SKM-1 treated with dmso at 0.1 percent for 144 hours (cell line): Measurements from ENCODE around the gene ZDHHC7.
"Not testable (repeated sequence)": the region's sequence is repeated elsewhere in the genome, so short reads cannot be mapped to it uniquely, and the experiment has no call there.

ENCODE experiments used
- DNase-seq: peaks from one replicate; lab custom pipeline; 2025; ENCODE audit not compliant: unreplicated experiment; lab: John Stamatoyannopoulos, UW

The ZDHHC7 gene

GRCh38 chr16:85045077-85045476 is 33.7 kb upstream of the ZDHHC7 start:
- no peak for DNase-seq

- DNase-seq: no peak
Measured at GRCh38 chr16:85042606-85043005, 31.3 kb upstream of the ZDHHC7 start.

- DNase-seq: no peak
Measured at GRCh38 chr16:85042167-85042526, 30.8 kb upstream of the ZDHHC7 start.

- DNase-seq: no peak
Measured at GRCh38 chr16:85041219-85042166, 30.2 kb upstream of the ZDHHC7 start.

GRCh38 chr16:85040685-85041084 is 29.4 kb upstream of the ZDHHC7 start:
- no peak for DNase-seq

- no peak for DNase-seq
Measured at GRCh38 chr16:85037721-85038120, 26.4 kb upstream of the ZDHHC7 start.

GRCh38 chr16:85037050-85037410 is 25.7 kb upstream of the ZDHHC7 start:
- no peak for DNase-seq

GRCh38 chr16:85036236-85037049 is 25.1 kb upstream of the ZDHHC7 start:
- no peak for DNase-seq

GRCh38 chr16:85034591-85035433 is 23.5 kb upstream of the ZDHHC7 start:
- DNase-seq: no peak

GRCh38 chr16:85033171-85033570 is 21.8 kb upstream of the ZDHHC7 start:
- no peak for DNase-seq

- DNase-seq: not testable (repeated sequence)
Measured at GRCh38 chr16:85032187-85032586, 20.9 kb upstream of the ZDHHC7 start.

- no peak for DNase-seq
Measured at GRCh38 chr16:85031451-85031850, 20.1 kb upstream of the ZDHHC7 start.

GRCh38 chr16:85029981-85030401 is 18.7 kb upstream of the ZDHHC7 start:
- peak; percentile 48 for DNase-seq

- DNase-seq: no peak
Measured at GRCh38 chr16:85029408-85029784, 18.1 kb upstream of the ZDHHC7 start.

- DNase-seq: no peak
Measured at GRCh38 chr16:85028685-85029407, 17.5 kb upstream of the ZDHHC7 start.

GRCh38 chr16:85027958-85028684 is 16.8 kb upstream of the ZDHHC7 start:
- DNase-seq: no peak

GRCh38 chr16:85027349-85027957 is 16.1 kb upstream of the ZDHHC7 start, which contains the start of gene KIAA0513:
KIAA0513 (plus strand) TSS chr16:85027795; CDS start chr16:85067072, 39,277 bp downstream.
- peak; percentile 81 for DNase-seq

- DNase-seq: no peak
Measured at GRCh38 chr16:85026703-85027102, 15.4 kb upstream of the ZDHHC7 start.
